Measurements from ENCODE around the gene WLS.
"Not testable (repeated sequence)": the region's sequence is repeated elsewhere in the genome, so short reads cannot be mapped to it uniquely, and the experiment has no call there.

WLS gene

GRCh38 chr1:68162761-68163160 lies 69.6 kb downstream of the WLS start:
- no peak for DNase-seq

GRCh38 chr1:68161672-68162071 lies 70.7 kb downstream of the WLS start:
- DNase-seq: not testable (repeated sequence)

DNA sequence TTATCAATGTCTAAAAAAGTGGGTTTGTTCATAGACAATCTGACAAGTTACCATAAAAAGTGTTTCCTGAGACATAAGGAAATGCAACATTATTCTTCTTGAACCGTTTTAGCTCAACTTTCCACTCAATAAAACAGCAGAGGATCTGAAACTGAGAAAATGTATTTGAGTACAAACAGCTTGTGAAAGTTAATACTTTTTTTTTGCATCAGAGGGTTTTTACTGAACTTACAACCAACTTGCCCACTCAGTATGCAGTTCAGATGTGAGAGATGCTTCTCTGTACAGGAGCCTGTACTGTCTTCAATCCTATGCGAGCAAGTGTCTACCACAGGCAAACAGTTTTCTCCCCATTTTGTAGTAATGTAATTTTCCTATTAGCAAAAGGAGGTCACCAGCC lies 71.4 kb downstream of the WLS start:
- not testable (repeated sequence) for DNase-seq

DNA sequence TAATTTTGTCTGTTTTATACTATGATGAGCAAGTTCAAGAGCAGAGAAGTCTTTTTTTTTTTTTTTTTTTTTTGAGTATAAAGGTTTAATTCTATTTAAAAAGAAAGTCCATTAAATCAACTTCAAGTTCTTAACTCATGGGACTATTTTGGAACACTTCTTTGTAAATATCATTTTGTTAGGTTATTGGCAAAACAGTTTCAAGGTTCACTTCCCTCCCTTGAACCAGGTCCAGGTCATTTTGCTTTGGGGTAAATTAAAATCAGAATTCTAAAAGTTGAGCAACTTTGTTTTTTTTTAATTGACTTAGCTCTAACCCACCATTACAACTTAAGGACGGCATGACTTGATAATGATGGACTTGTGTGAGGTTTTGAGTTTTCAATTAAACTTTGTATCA lies 72.3 kb downstream of the WLS start:
- no peak for DNase-seq

- no peak for DNase-seq
Measured at GRCh38 chr1:68158837-68159236, 73.5 kb downstream of the WLS start.

DNA sequence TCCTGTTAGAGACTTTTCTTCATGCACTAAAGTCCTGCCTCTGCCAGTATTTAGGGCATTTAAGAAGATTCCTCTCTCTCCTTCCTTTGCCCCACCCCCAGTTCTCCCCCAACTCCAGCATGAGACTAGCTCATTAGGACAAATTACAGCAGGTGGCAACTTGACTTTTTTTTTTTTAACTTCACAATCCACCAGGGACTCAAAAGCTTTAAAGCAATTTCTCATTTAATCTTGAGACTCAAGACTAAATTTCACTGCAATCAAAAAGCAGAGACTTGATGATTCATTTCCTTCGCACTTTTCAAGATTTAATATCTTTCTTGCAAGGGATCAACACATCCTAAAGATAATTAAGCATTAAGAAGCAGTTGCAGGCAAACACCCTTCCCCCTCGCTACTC lies 74.9 kb downstream of the WLS start:
- DNase-seq: no peak

- DNase-seq: no peak
Measured at GRCh38 chr1:68151690-68152089, 80.6 kb downstream of the WLS start.

DNA sequence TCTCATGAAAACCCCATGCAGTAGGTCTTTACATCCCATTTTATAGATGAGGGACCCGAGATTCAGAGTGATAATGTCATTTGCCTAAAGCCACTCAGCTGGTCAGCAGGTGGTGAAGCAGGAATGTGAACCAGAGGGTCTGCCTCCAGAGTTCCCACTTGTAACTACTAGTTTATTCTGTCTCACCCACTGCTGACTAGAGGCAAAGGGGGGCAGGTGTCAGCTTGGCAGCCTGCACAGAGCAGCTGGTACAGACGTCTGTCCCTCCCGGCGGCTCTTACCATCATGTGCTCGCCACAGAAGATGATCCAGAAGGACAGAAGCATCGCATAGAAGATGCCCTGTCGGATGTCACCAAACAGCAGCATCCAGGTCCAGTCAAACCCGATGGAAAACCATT lies 82.4 kb downstream of the WLS start:
- DNase-seq: no peak

DNA sequence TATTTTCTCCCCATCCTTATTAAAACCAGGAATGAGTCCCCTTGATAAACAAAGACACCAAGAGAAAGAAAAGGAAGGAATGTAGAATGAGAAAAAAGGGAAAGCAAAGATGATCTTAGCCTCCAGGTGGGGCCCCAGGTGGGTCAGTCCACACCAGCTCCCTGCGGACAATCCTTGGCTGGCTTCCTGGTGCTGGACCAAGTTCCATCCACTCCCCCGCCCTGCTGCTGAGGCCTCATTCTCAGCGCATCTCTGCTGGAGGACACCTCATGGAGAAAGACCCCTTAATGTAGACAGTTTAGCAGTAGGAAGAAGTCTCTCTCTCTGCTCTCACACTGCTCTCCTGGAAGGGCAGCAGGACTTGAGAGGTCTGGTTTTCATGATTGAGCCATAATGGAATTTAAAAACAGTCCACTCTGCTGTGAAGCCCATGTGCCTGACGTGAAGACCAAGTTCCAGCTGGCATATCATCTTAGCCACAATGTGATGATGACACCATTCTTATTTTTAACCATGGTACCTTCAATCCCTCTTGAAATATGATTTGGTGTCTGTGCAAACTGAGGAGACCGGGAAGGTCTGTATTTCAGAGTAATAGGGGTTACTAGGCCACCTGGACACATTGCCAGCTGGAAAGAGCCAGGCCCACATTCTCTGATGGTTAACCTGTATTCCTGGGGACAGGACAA lies 83.1 kb downstream of the WLS start:
- DNase-seq: no peak

DNA sequence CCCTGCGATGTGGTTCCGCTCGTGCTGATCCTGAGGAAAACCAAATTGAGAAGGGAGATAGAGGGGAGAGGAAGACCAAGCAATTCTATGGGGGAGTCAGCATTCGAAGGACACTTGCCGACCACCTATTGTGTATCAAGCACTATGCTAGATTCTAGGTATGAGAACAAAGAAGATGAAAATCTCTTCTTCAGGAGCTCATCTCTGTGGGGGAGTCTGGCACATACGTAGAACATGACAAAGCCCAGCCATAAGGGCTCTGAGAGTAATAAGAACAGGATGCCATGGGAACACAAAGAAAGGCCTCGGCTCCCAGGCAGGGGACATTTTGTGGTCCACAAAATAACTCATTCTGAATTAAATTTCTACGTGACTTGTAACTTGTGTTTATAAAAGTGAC lies 83.7 kb downstream of the WLS start:
- no peak for DNase-seq

- no peak for DNase-seq
Measured at GRCh38 chr1:68147534-68148171, 84.7 kb downstream of the WLS start.

DNA sequence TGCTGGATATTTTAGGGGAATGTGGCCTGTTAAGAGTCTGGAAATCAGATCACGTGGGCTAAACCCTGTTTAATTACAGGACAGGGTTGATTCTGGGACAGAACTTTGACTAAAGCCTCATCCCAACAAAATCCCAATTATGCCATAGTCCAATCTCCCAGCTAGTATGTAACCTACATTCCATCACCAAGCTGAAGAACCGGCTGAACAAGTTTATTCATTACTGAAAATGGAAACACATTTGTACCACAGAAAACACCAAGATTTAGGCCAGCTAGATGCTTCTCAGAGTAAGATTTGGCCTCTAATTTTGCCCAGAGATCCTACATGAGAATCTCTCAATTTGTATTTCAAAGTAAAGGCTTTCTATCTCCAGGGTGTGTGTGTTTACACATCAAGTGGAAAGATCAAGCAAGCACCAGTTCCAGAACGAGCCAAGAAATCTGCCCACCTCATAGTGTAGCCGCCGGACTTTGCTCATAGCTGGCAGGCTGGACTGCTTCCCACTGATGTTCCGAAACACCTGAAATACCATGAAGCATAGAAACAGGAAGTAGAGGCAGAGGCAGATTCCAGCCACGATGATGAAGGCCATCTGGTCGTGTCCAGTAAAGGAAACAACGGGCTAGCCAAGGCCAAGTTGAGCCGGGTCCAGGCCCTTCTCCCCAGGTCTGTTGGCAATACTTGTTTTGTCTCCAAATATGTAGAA lies 86.8 kb downstream of the WLS start:
- DNase-seq: no peak

- DNase-seq: no peak
Measured at GRCh38 chr1:68144856-68145255, 87.5 kb downstream of the WLS start.

- DNase-seq: no peak
Measured at GRCh38 chr1:68143633-68144032, 88.7 kb downstream of the WLS start.

- DNase-seq: no peak
Measured at GRCh38 chr1:68142461-68142860, 89.9 kb downstream of the WLS start.

GRCh38 chr1:68142036-68142435 lies 90.3 kb downstream of the WLS start:
- no peak for DNase-seq

GRCh38 chr1:68141071-68142021 lies 91.0 kb downstream of the WLS start:
- DNase-seq: no peak

- DNase-seq: no peak
Measured at GRCh38 chr1:68140536-68140935, 91.8 kb downstream of the WLS start.

DNA sequence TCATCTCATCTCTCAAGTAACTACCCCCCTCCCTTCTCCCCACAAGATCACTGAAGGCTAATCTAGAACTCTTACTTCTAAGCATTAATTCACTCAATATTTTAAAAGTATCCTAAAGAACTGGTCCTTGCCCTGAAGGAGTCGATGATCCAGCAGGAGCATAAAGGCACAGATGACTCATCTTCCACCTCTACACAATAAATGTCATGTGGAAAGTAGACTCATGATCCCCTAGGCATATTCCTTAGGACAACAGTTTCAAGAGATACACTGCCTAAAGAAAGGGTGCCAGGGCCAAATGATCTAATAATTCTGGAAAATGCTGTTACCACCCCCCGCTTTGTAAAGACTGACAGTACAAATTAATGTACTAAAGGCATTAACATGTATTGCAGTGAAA lies 96.1 kb downstream of the WLS start:
- DNase-seq: no peak

GRCh38 chr1:68132426-68133130 lies 99.7 kb downstream of the WLS start:
- no peak for DNase-seq

DNA sequence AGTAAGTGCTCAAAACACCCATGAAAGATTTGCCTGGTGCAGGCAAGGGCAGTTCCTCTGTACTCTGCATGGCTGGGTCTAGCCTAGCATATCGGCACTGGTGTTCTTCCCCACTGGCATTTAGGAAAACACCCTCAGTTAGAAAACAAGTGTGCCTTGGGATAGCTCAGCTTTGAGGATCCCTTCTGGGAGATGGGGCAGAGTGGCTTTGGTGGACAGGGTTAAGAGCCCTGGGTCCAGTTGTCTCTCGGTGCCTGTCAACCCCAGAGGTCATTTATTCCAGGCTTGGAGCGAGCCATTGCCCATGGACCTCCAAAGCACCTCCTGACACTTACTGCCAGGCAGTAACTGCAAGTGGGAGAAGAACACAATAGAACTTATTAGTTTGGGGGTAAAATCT lies 101.1 kb downstream of the WLS start:
- no peak for DNase-seq

DNA sequence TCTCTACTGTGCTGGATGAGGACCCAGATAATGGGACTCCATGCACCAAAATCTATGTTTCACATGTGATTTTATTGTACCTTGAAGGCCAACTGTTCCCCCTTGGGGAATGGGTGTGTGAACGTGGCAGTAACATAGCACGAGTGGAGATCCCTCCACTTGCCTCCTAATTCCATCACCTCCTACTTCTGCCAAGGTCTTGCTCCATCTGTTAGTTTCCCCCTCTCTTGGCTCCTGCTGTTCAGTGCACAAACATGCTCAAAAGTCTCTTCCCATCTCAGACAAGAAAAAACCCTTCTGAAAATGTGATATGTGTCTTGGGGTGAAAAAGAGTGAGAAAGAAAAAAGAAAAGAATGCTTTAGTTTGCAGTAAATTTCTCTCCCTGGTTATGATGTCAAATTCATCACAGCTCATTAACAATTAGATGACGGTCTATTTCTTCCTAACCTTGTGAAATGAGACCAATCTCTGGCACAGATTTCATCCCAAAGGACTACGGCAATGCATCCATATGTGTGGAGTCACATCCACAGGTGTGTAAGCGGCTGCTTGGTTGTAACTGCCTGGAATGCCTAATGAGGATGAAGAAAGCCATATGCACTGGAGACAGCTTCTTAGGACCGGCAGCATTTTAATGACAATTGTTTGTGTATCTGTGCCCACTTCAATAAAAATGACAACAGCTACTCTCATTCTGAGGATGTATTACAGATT lies 102.6 kb downstream of the WLS start:
- no peak for DNase-seq

Data from central memory CD4-positive, alpha-beta T cell (primary cell).